K562 (cell line): ENCODE measurements around the gene EMC6. TPM values are rescaled to one million over a fixed set of nuclear protein-coding genes. Genes with fewer than 3 reads are reported as not detected.

Experiments used
- ATAC-seq: fragments of 200-7000 bp; cut with Tn5 transposase; 3 replicates; pipeline ENCODE4 v1.9.1; 2020; ENCODE audit warnings: moderate library complexity
- BruUV-seq: library from RNA; stranded (reverse); fragments of 400-500 nt; replicated peaks from 2 replicates; lab custom pipeline; 2021; lab: Mats Ljungman, UMichigan
- CTCF ChIA-PET: fragments of 300-600 bp; formaldehyde crosslinking; extraction: SDS; loops from one replicate; lab custom pipeline; 2021; ENCODE audit warnings: low intra/inter-chr PET ratio; lab: Yijun Ruan, JAX
- POLR2A ChIA-PET: fragments of 300-600, 350-650 bp; sonication (Branson Sonifier 250); formaldehyde crosslinking; extraction: SDS; loops from one replicate; lab custom pipeline; 2021; ENCODE audit warnings: antibody characterized with exemption, inconsistent platforms; lab: Yijun Ruan, JAX
- DNase-seq, 4 experiments: peaks; one replicate each; pipeline versions ENCODE4 v3.0.0 to v3.0.0-alpha.2; 2011 to 2018; ENCODE audit warnings: low spot score in 3 of 4, mixed read lengths in 3 of 4; ENCODE audit errors: extremely low read depth in 1 of 4
- FAIRE-seq: peaks from 2 replicates; lab custom pipeline; 2011; peaks lifted over from hg19 to GRCh38; lab: Jason Lieb, UNC
- H2AFZ ChIP-seq: 2 replicates; pipeline ENCODE4 v1.6.0; 2011; ENCODE audit warnings: low read depth, low read length, control low read depth, inconsistent platforms
- H3K27ac ChIP-seq: fragments of 200-600 bp; 3 replicates; pipeline ENCODE4 v1.8.0; 2011; ENCODE audit warnings: low read depth, mild to moderate bottlenecking, control low read depth, inconsistent platforms, low read length, moderate library complexity, mixed read lengths; ENCODE audit errors: extremely low read depth
- H3K27me3 ChIP-seq, 2 experiments: fragments of 300-600 bp in 1 of 2; 2 replicates in 1 of 2; 3 replicates in 1 of 2; pipeline versions ENCODE4 v1.6.0 to v1.8.0; 2011; ENCODE audit warnings: inconsistent platforms in 2 of 2, low read length in 2 of 2, mild to moderate bottlenecking in 1 of 2, mixed read lengths in 1 of 2, moderate library complexity in 1 of 2; ENCODE audit not compliant: control insufficient read depth in 2 of 2, insufficient read depth in 2 of 2
- H3K36me3 ChIP-seq: fragments of 300-600 bp; 3 replicates; pipeline ENCODE4 v1.8.0; 2011; ENCODE audit warnings: mild to moderate bottlenecking, low read length, inconsistent platforms; ENCODE audit not compliant: control insufficient read depth, insufficient read depth
- H3K4me1 ChIP-seq, 2 experiments: fragments of 200-600 bp in 1 of 2; replicated peaks in 1 of 2; 2 replicates in 1 of 2; 3 replicates in 1 of 2; pipeline versions ENCODE4 v1.5.1 to v1.8.0; 2011; ENCODE audit warnings: inconsistent platforms in 2 of 2, low read length in 2 of 2, mild to moderate bottlenecking in 1 of 2, mixed read lengths in 1 of 2, moderate library complexity in 1 of 2; ENCODE audit not compliant: control insufficient read depth in 2 of 2, insufficient read depth in 2 of 2
- H3K4me2 ChIP-seq: 2 replicates; pipeline ENCODE4 v1.6.1; 2011; ENCODE audit warnings: low read length, control low read depth, inconsistent platforms, mixed read lengths; ENCODE audit not compliant: insufficient read depth
- H3K4me3 ChIP-seq: fragments of 200-600 bp; sonication (generic), shearing (Covaris generic); 2 replicates; pipeline ENCODE4 v1.5.1; 2016; ENCODE audit warnings: control low read depth, inconsistent platforms
- H3K79me2 ChIP-seq: fragments of 200-600 bp; 3 replicates; pipeline ENCODE4 v1.8.0; 2011; ENCODE audit warnings: low read length, inconsistent platforms; ENCODE audit not compliant: control insufficient read depth, insufficient read depth
- H3K9ac ChIP-seq, 2 experiments: 2 replicates each; pipeline versions ENCODE4 v1.6.0 to v1.6.1; 2011; ENCODE audit warnings: low read depth in 2 of 2, low read length in 2 of 2, control low read depth in 1 of 2, inconsistent platforms in 1 of 2, mild to moderate bottlenecking in 1 of 2, mixed read lengths in 1 of 2; ENCODE audit not compliant: insufficient read depth in 1 of 2
- H3K9me1 ChIP-seq: one replicate; pipeline ENCODE4 v1.6.0; 2011; ENCODE audit warnings: inconsistent platforms, mild to moderate bottlenecking, low read length, moderate library complexity; ENCODE audit not compliant: control insufficient read depth, insufficient read depth
- H3K9me3 ChIP-seq: replicated peaks from 2 replicates; pipeline ENCODE4 v1.5.1; 2011; ENCODE audit warnings: low read depth, low read length, inconsistent platforms; ENCODE audit not compliant: control insufficient read depth, insufficient read depth
- H4K20me1 ChIP-seq: replicated peaks from 2 replicates; pipeline ENCODE4 v1.6.1; 2011; ENCODE audit warnings: low read length, inconsistent platforms, mixed read lengths; ENCODE audit not compliant: control insufficient read depth, insufficient read depth
- ADNP ChIP-seq: fragments of 200-800 bp; sonication (Bioruptor generic); IDR thresholded peaks from 2 replicates; pipeline ENCODE4 v1.6.1; 2016; ENCODE audit warnings: missing genetic modification characterization, missing compliant biosample characterization
- ARID1B ChIP-seq: fragments of 450-650 bp; IDR thresholded peaks from 2 replicates; pipeline ENCODE4 v1.6.1; 2016; ENCODE audit warnings: antibody characterized with exemption, mild to moderate bottlenecking, inconsistent platforms
- ATF4 ChIP-seq: fragments of 450-650 bp; formaldehyde crosslinking; IDR thresholded peaks from 2 replicates; pipeline ENCODE4 v1.4.0; 2022; ENCODE audit warnings: mild to moderate bottlenecking, moderate library complexity
- BRD4 ChIP-seq: fragments of 200-600 bp; sonication (generic); IDR thresholded peaks from 2 replicates; pipeline ENCODE4 v1.6.1; 2017; ENCODE audit warnings: inconsistent platforms
- EP300 ChIP-seq: IDR thresholded peaks from 2 replicates; pipeline ENCODE4 v1.6.1; 2012; ENCODE audit warnings: low read length, improper control_type of control experiment
- FOXM1 ChIP-seq, 2 experiments: fragments of 450-650 bp in 1 of 2; sonication (generic) in 1 of 2; formaldehyde crosslinking in 1 of 2; IDR thresholded peaks; 2 replicates each; pipeline versions ENCODE4 v1.6.1 to v1.9.0; 2017 to 2022; ENCODE audit warnings: low read depth in 2 of 2, mild to moderate bottlenecking in 2 of 2, missing genetic modification reagents in 1 of 2, moderate library complexity in 1 of 2
- GTF2F1 ChIP-seq: IDR thresholded peaks from 2 replicates; pipeline ENCODE4 v1.6.1; 2011; ENCODE audit warnings: low read depth, low read length, improper control_type of control experiment
- HNRNPH1 ChIP-seq: fragments of 200-400 bp; formaldehyde crosslinking; optimal IDR thresholded peaks from 2 replicates; pipeline ENCODE3; 2017; ENCODE audit warnings: low read depth, mild to moderate bottlenecking, low read length, moderate library complexity
- POU5F1 ChIP-seq: fragments of 150-350 bp; IDR thresholded peaks from 2 replicates; pipeline ENCODE4 v1.6.1; 2014; ENCODE audit warnings: borderline replicate concordance, low read length, low read depth, mild to moderate bottlenecking; ENCODE audit not compliant: partially characterized antibody
- RBM17 ChIP-seq: fragments of 200-400 bp; formaldehyde crosslinking; IDR thresholded peaks from 2 replicates; pipeline ENCODE4 v1.6.1; 2017; ENCODE audit warnings: low read depth, mild to moderate bottlenecking, low read length, borderline replicate concordance
- SAFB ChIP-seq: fragments of 200-400 bp; formaldehyde crosslinking; IDR thresholded peaks from 2 replicates; pipeline ENCODE4 v1.6.1; 2017; ENCODE audit warnings: low read depth, low read length, borderline replicate concordance
- SMARCE1 ChIP-seq: fragments of 450-650 bp; IDR thresholded peaks from 2 replicates; pipeline ENCODE4 v1.7.1; 2016; ENCODE audit warnings: mild to moderate bottlenecking
- TEAD4 ChIP-seq, 2 experiments: sonication (generic) in 1 of 2; formaldehyde crosslinking in 1 of 2; IDR thresholded peaks; 2 replicates each; pipeline versions ENCODE4 v1.6.1 to v1.8.0; 2012 to 2022; ENCODE audit warnings: borderline replicate concordance in 1 of 2, inconsistent platforms in 1 of 2, low read length in 1 of 2, mild to moderate bottlenecking in 1 of 2, missing genetic modification reagents in 1 of 2
- ZNF121 ChIP-seq: sonication (generic); formaldehyde crosslinking; conservative IDR thresholded peaks from 2 replicates; pipeline ENCODE4 v1.8.0; 2022; ENCODE audit warnings: missing genetic modification reagents
- ZNF232 ChIP-seq: sonication (generic); formaldehyde crosslinking; IDR thresholded peaks from 2 replicates; pipeline ENCODE4 v1.8.0; 2022; ENCODE audit warnings: mild to moderate bottlenecking, missing genetic modification reagents
- WGBS: fragments of 100-300 bp; shearing (Covaris generic); methylation state at CpG from one replicate; pipeline ENCODE4 v1.1.6; 2016; ENCODE audit warnings: low coverage, mixed read lengths; ENCODE audit not compliant: insufficient coverage; ENCODE audit errors: missing lambda C conversion rate; 5-methylcytosine and 5-hydroxymethylcytosine counted together
- in situ Hi-C: fragments of 300-500 bp; cut with MboI; formaldehyde crosslinking; loops from 4 replicates; pipeline ENCODE4 v1.15.0; 2018; ENCODE audit warnings: inconsistent platforms, mixed read lengths
- intact Hi-C: fragments of 100-400 bp; cut with micrococcal nuclease; formaldehyde crosslinking; loops from 2 replicates; pipeline ENCODE4 v1.14.2; 2022
- polyA plus RNA-seq, 8 experiments: library from polyadenylated mRNA; depleted of rRNA in 4 of 8; stranded (reverse) in 5 of 8; unstranded in 3 of 8; fragments of >200 nt; fragmentation: Nextera tagmentation in 2 of 8; fragmentation: Illumina TruSeq in 1 of 8; extraction: Ambion mirVana in 2 of 8; extraction: Trizol in 1 of 8; gene quantifications; 2 replicates each; pipeline versions ENCODE4 v1.2.1 to v1.2.3, GENCODE V29; 2011 to 2014; ENCODE audit warnings: inconsistent platforms in 1 of 8, missing spikeins in 1 of 8
- total RNA-seq, 7 experiments: library from RNA; depleted of rRNA in 6 of 7; stranded (reverse); fragments of >200 nt in 6 of 7; fragmentation: Illumina TruSeq in 2 of 7; extraction: Trizol in 2 of 7; gene quantifications; 2 replicates each; pipeline versions ENCODE4 v1.2.1 to v1.2.3, GENCODE V29; 2011 to 2021; ENCODE audit warnings: low replicate concordance in 1 of 7
- TF ChIP-seq, protein P1 (sequence below): fragments of 450-650 bp; IDR thresholded peaks from 2 replicates; pipeline ENCODE4 v1.6.1; 2016; ENCODE audit warnings: low read depth, mild to moderate bottlenecking, moderate library complexity
- TF ChIP-seq, protein P2 (sequence below): fragments of 250-450 bp; sonication (Bioruptor Pico); IDR thresholded peaks from 2 replicates; pipeline ENCODE4 v1.4.0; 2020
- TF ChIP-seq, protein P3 (sequence below), 2 experiments: fragments of 450-650 bp; IDR thresholded peaks; 2 replicates each; pipeline ENCODE4 v1.6.1; 2016

EMC6 gene
- total and polyA plus RNA-seq, 9 of the 15 experiments (the other 6 are each of a cell fraction or from before 2014, with no cell fraction given), result 2.9 to 136 (median 24.9) TPM

DNA sequence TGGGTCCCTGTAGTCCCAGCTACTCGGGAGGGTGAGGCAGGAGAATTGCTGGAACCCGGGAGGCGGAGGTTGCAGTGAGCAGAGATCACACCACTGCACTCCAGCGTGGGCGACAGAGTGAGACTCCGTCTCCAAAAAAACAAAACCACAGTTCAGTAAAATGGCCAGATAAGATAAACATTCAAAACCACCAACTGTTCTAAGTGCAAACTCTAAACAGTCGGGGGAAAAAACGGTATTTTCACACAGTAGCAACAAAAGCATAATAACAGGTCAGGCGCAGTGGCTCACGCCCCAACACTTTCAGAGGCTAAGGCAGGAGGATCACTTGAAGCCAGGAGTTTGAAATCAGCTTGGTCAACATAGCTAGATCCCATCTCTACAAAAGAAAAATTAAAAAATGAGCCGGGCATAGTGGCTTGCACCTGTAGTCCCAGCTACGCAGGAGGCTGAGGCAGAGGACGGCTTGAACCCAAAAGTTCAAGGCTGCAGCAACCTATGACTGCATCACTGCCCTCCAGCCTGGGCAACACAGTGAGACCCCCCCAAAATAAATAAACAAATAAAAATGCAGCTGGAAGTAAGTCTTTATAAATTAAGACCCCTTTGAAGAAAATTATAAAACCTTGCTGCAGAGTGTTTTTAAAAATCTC is 44.3 kb downstream of the EMC6 start:
- DNase-seq, result peak in 1 of 4 experiments; percentile 55
- Histone ChIP-seq H3K9me1 (no peaks in the 10 kb centered on the region), H3K4me3 (no peak overlapping the region), H2AFZ (no peak overlapping the region), H3K9me3 (no peaks in the 10 kb centered on the region), H4K20me1 (no peaks in the 10 kb centered on the region), H3K4me2 (peak overlapping the region; percentile 25), H3K27me3 (no peaks in the 10 kb centered on the region), H3K9ac (no peak overlapping the region), H3K4me1 (peaks cover 3 to 4% of the 10 kb centered on the region in 2 experiments; a peak in 3 of 5 replicates), H3K36me3 (peaks cover 38% of the 10 kb centered on the region; the same call in 2 of the 3 replicates), H3K79me2 (no peaks in the 10 kb centered on the region), H3K27ac (peak overlapping the region; percentile 36; the same call in 1 of the 3 replicates)
- WGBS, result 8% methylated on average over 11 of the region's 13 CpGs
- CTCF ChIA-PET, result no interaction called here
- peak; percentile 71 for ATAC-seq
- BruUV-seq, result no TSS peak
- in situ Hi-C loops, result no loop called here
- peak; percentile 88 for FAIRE-seq
- POLR2A ChIA-PET, result interaction anchor here (1.5 kb wide), 1 partner anchor 10 kb away, joined by 5 read pairs; no protein-coding TSS in a partner anchor
- intact Hi-C loops, result no loop called here
- TF ChIP-seq EP300, result peak; percentile 72; the same call in 1 of the 2 replicates
- TF ChIP-seq TEAD4 (IDR thresholded peaks at IDR 0.05; ENCODE audit: low read length), result peak; percentile 73
- TF ChIP-seq TEAD4 (CRISPR knock-in tag; IDR thresholded peaks at IDR 0.05; ENCODE audit: borderline replicate concordance), result no peak
- TF ChIP-seq, protein P1, sequence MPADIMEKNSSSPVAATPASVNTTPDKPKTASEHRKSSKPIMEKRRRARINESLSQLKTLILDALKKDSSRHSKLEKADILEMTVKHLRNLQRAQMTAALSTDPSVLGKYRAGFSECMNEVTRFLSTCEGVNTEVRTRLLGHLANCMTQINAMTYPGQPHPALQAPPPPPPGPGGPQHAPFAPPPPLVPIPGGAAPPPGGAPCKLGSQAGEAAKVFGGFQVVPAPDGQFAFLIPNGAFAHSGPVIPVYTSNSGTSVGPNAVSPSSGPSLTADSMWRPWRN, result 0 out of 2 replicates have a peak, but pooled peaks have one; percentile 37
- TF ChIP-seq ZNF232, result no peak
- no peak for TF ChIP-seq ATF4 (CRISPR knock-in tag)
- TF ChIP-seq RBM17, result no peak
- TF ChIP-seq ADNP, result peak; percentile 61; the same call in 1 of the 2 replicates
- TF ChIP-seq SAFB, result no peak
- peak; percentile 83 for TF ChIP-seq ARID1B
- peak; percentile 71; the same call in 1 of the 2 replicates for TF ChIP-seq SMARCE1
- TF ChIP-seq POU5F1, result no peak
- TF ChIP-seq HNRNPH1, result no peak
- TF ChIP-seq FOXM1 (IDR thresholded peaks at IDR 0.05; ENCODE audit: low read depth), result peak; percentile 52; the same call in 1 of the 2 replicates
- no peak for TF ChIP-seq FOXM1 (CRISPR knock-in tag; IDR thresholded peaks at IDR 0.05; ENCODE audit: low read depth)
- TF ChIP-seq BRD4, result no peak
- TF ChIP-seq, protein P2, sequence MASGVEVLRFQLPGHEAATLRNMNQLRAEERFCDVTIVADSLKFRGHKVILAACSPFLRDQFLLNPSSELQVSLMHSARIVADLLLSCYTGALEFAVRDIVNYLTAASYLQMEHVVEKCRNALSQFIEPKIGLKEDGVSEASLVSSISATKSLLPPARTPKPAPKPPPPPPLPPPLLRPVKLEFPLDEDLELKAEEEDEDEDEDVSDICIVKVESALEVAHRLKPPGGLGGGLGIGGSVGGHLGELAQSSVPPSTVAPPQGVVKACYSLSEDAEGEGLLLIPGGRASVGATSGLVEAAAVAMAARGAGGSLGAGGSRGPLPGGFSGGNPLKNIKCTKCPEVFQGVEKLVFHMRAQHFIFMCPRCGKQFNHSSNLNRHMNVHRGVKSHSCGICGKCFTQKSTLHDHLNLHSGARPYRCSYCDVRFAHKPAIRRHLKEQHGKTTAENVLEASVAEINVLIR (CRISPR knock-in tag), result no peak
- TF ChIP-seq ZNF121, result peak; percentile 80
- TF ChIP-seq, protein P3, sequence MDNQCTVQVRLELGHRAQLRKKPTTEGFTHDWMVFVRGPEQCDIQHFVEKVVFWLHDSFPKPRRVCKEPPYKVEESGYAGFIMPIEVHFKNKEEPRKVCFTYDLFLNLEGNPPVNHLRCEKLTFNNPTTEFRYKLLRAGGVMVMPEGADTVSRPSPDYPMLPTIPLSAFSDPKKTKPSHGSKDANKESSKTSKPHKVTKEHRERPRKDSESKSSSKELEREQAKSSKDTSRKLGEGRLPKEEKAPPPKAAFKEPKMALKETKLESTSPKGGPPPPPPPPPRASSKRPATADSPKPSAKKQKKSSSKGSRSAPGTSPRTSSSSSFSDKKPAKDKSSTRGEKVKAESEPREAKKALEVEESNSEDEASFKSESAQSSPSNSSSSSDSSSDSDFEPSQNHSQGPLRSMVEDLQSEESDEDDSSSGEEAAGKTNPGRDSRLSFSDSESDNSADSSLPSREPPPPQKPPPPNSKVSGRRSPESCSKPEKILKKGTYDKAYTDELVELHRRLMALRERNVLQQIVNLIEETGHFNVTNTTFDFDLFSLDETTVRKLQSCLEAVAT (IDR thresholded peaks at IDR 0.05), result peak in 1 of 2 experiments; percentile 84; a peak in 2 of 4 replicates
- no peak for TF ChIP-seq GTF2F1
